MM.1S (cell line): ENCODE results near the gene SPINK2.

Experiments used
- CTCF ChIP-seq: fragments of 300-600 bp; sonication (generic); IDR thresholded peaks from 2 replicates; pipeline ENCODE4 v1.5.1; 2016; ENCODE audit warnings: antibody characterized with exemption, low read length, mixed read lengths
- EZH2 ChIP-seq: fragments of 300-600 bp; sonication (generic); optimal IDR thresholded peaks from 2 replicates; pipeline ENCODE3; 2017; ENCODE audit warnings: low read depth, mild to moderate bottlenecking, antibody characterized with exemption, low read length, mixed read lengths

DNA sequence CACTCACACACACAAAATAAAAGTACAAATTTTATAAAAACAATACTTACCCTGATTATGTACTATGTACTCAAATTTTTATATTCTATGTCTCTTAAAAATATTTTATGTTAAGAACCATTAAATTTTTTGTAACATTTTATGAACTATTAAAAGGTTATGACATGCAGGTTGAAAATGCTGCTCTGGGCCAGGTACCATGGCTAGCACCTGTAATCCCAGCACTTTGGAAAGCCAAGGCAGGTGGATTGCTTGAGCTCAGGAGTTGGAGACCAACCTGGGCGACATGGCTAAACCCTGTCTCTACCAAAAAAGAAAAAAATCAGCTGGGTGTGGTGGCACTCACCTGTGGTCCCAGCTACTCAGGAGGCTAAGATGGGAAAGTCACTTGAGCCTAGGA lies 29.4 kb upstream of the SPINK2 start:
- TF ChIP-seq CTCF (no peak), EZH2 (no peak)
